GM18499 (cell line): ENCODE data around the gene TRAM2.
A peak's percentile ranks its signal among the peaks of the same experiment; 100 is the strongest.

Experiments
- ATAC-seq: cut with Tn5 transposase; IDR thresholded peaks from one replicate; pipeline ENCODE4 v1.9.1; 2021; ENCODE audit warnings: moderate number of reproducible peaks; ENCODE audit not compliant: insufficient read depth, unreplicated experiment

Gene TRAM2

GRCh38 chr6:52595000-52595795 lies 18.3 kb upstream of the TRAM2 start:
- ATAC-seq = peak; percentile 62

GRCh38 chr6:52594221-52594620 lies 17.4 kb upstream of the TRAM2 start:
- no peak for ATAC-seq

GRCh38 chr6:52591832-52592231 lies 15.0 kb upstream of the TRAM2 start:
- no peak for ATAC-seq

- ATAC-seq = no peak
These were observed 13.5 kb upstream of the TRAM2 start for GRCh38 chr6:52590152-52590891.

- no peak for ATAC-seq
These were observed 11.8 kb upstream of the TRAM2 start for GRCh38 chr6:52588710-52589091.

- no peak for ATAC-seq
These were observed 11.3 kb upstream of the TRAM2 start for GRCh38 chr6:52588087-52588709.

GRCh38 chr6:52587001-52587400 lies 10.1 kb upstream of the TRAM2 start:
- ATAC-seq = no peak

GRCh38 chr6:52584203-52584602 lies 7.3 kb upstream of the TRAM2 start:
- no peak for ATAC-seq

GRCh38 chr6:52582996-52583395 lies 6.1 kb upstream of the TRAM2 start:
- no peak for ATAC-seq

GRCh38 chr6:52582446-52582845 lies 5.6 kb upstream of the TRAM2 start:
- no peak for ATAC-seq

- no peak for ATAC-seq
These were observed 4.0 kb upstream of the TRAM2 start for GRCh38 chr6:52580905-52581304.

- no peak for ATAC-seq
These were observed 2.3 kb upstream of the TRAM2 start for GRCh38 chr6:52579006-52579660.

GRCh38 chr6:52577778-52578463 lies 1.1 kb upstream of the TRAM2 start:
- ATAC-seq = no peak

- no peak for ATAC-seq
These were observed 353 bp downstream of the TRAM2 start for GRCh38 chr6:52576392-52577021.

- ATAC-seq = no peak
These were observed 837 bp downstream of the TRAM2 start for GRCh38 chr6:52576054-52576391.

GRCh38 chr6:52575502-52575892 lies 1.4 kb downstream of the TRAM2 start:
- no peak for ATAC-seq

- peak; percentile 48 for ATAC-seq
These were observed 2.0 kb downstream of the TRAM2 start for GRCh38 chr6:52574709-52575501.

GRCh38 chr6:52573295-52573694 lies 3.6 kb downstream of the TRAM2 start:
- no peak for ATAC-seq

- no peak for ATAC-seq
These were observed 4.3 kb downstream of the TRAM2 start for GRCh38 chr6:52572536-52572935.
